HepG2 (cell line): ENCODE data around the gene COL2A1. TPM values are rescaled to one million over a fixed set of nuclear protein-coding genes. Genes with fewer than 3 reads are reported as not detected.

Experiments
- ATAC-seq: fragments of 200-7000 bp; cut with Tn5 transposase; 3 replicates; pipeline ENCODE4 v1.9.1; 2020; ENCODE audit warnings: mild to moderate bottlenecking, moderate library complexity
- BruUV-seq: library from RNA; stranded (reverse); fragments of 400-500 nt; replicated peaks from 2 replicates; lab custom pipeline; 2021; lab: Mats Ljungman, UMichigan
- CTCF ChIA-PET: fragments of 300-600 bp; formaldehyde crosslinking; extraction: SDS; loops from one replicate; lab custom pipeline; 2021; ENCODE audit warnings: low total read pairs, inconsistent platforms, low intra/inter-chr PET ratio; lab: Yijun Ruan, JAX
- POLR2A ChIA-PET: fragments of 350-600 bp; sonication (Branson Sonifier 250); formaldehyde crosslinking; loops from one replicate; lab custom pipeline; 2020; ENCODE audit warnings: antibody characterized with exemption, inconsistent platforms; lab: Yijun Ruan, JAX
- DNase-seq: peaks from one replicate; pipeline ENCODE4 v3.0.0-alpha.2; 2015; ENCODE audit warnings: low spot score
- FAIRE-seq: peaks from 3 replicates; lab custom pipeline; 2011; peaks lifted over from hg19 to GRCh38; lab: Jason Lieb, UNC
- H2AFZ ChIP-seq: one replicate; pipeline ENCODE4 v1.6.1; 2011; ENCODE audit warnings: low read length, inconsistent platforms
- H3K27ac ChIP-seq: fragments of 300-600 bp; 3 replicates; pipeline ENCODE4 v1.8.0; 2011; ENCODE audit warnings: mixed run types, mild to moderate bottlenecking, mixed read lengths, low read length, inconsistent platforms; ENCODE audit not compliant: insufficient read depth; ENCODE audit errors: extremely low read length
- H3K27me3 ChIP-seq, 2 experiments: fragments of 200-600 bp in 1 of 2; 2 replicates in 1 of 2; 3 replicates in 1 of 2; pipeline versions ENCODE4 v1.6.0 to v1.8.0; 2011; ENCODE audit warnings: low read length in 2 of 2, mild to moderate bottlenecking in 2 of 2, moderate library complexity in 2 of 2, inconsistent platforms in 1 of 2; ENCODE audit not compliant: insufficient read depth in 2 of 2, control insufficient read depth in 1 of 2
- H3K36me3 ChIP-seq, 2 experiments: fragments of 200-600 bp in 1 of 2; replicated peaks in 1 of 2; 2 replicates in 1 of 2; 3 replicates in 1 of 2; pipeline versions ENCODE4 v1.5.1 to v1.8.0; 2011; ENCODE audit warnings: low read length in 2 of 2, inconsistent platforms in 1 of 2; ENCODE audit not compliant: insufficient read depth in 2 of 2, control insufficient read depth in 1 of 2
- H3K4me1 ChIP-seq: 2 replicates; pipeline ENCODE4 v1.5.1; 2012; ENCODE audit warnings: low read length, inconsistent platforms; ENCODE audit not compliant: insufficient read depth
- H3K4me2 ChIP-seq: 2 replicates; pipeline ENCODE4 v1.6.0; 2011; ENCODE audit warnings: low read depth, low read length, inconsistent platforms
- H3K4me3 ChIP-seq, 3 experiments: fragments of 200-600 bp in 1 of 3; sonication (generic), shearing (Covaris generic) in 1 of 3; replicated peaks in 1 of 3; 2 replicates each; pipeline ENCODE4 v1.5.1; 2011 to 2016; ENCODE audit warnings: low read length in 3 of 3, inconsistent platforms in 2 of 3, low read depth in 2 of 3, mild to moderate bottlenecking in 2 of 3, control low read depth in 1 of 3, mixed read lengths in 1 of 3; ENCODE audit not compliant: insufficient read depth in 1 of 3
- H3K79me2 ChIP-seq: one replicate; pipeline ENCODE4 v1.6.1; 2011; ENCODE audit warnings: low read length, inconsistent platforms; ENCODE audit not compliant: insufficient read depth
- H3K9ac ChIP-seq: 2 replicates; pipeline ENCODE4 v1.6.0; 2011; ENCODE audit warnings: mild to moderate bottlenecking, low read depth, low read length, inconsistent platforms; ENCODE audit not compliant: insufficient read depth
- H3K9me3 ChIP-seq: 2 replicates; pipeline ENCODE4 v1.5.1; 2012; ENCODE audit warnings: mild to moderate bottlenecking, low read length
- H4K20me1 ChIP-seq: 2 replicates; pipeline ENCODE4 v1.6.0; 2011; ENCODE audit warnings: inconsistent platforms, mild to moderate bottlenecking, low read length, moderate library complexity; ENCODE audit not compliant: insufficient read depth
- CTCF ChIP-seq: sonication (generic); formaldehyde crosslinking; IDR thresholded peaks from 2 replicates; pipeline ENCODE4 v1.5.0; 2020; ENCODE audit warnings: mild to moderate bottlenecking, missing genetic modification reagents, moderate library complexity
- FOXA1 ChIP-seq, 2 experiments: fragments of 450-650 bp in 1 of 2; sonication (generic) in 1 of 2; formaldehyde crosslinking in 1 of 2; IDR thresholded peaks; 2 replicates each; pipeline versions ENCODE4 v1.4.0 to v1.6.1; 2016 to 2020; ENCODE audit warnings: missing genetic modification reagents in 1 of 2
- FOXA3 ChIP-seq: IDR thresholded peaks from 2 replicates; pipeline ENCODE4 v1.6.1; 2016; ENCODE audit warnings: missing genetic modification reagents, missing compliant biosample characterization
- RAD21 ChIP-seq: fragments of 450-650 bp; formaldehyde crosslinking; IDR thresholded peaks from 2 replicates; pipeline ENCODE4 v1.5.0; 2020; ENCODE audit warnings: mild to moderate bottlenecking
- STAG1 ChIP-seq: sonication (generic); formaldehyde crosslinking; IDR thresholded peaks from 2 replicates; pipeline ENCODE4 v1.4.0; 2020; ENCODE audit warnings: missing genetic modification reagents
- TEAD2 ChIP-seq: sonication (generic); formaldehyde crosslinking; IDR thresholded peaks from 2 replicates; pipeline ENCODE4 v1.9.0; 2021; ENCODE audit warnings: missing genetic modification reagents
- ZNF33B ChIP-seq: sonication (generic); formaldehyde crosslinking; IDR thresholded peaks from 2 replicates; pipeline ENCODE4 v1.5.1; 2020; ENCODE audit warnings: mild to moderate bottlenecking, missing genetic modification reagents
- ZNF556 ChIP-seq: sonication (generic); formaldehyde crosslinking; IDR thresholded peaks from 2 replicates; pipeline ENCODE4 v1.4.0; 2020; ENCODE audit warnings: mild to moderate bottlenecking, missing genetic modification reagents, borderline replicate concordance
- ZNF687 ChIP-seq: sonication (generic); formaldehyde crosslinking; IDR thresholded peaks from 2 replicates; pipeline ENCODE4 v1.5.1; 2020; ENCODE audit warnings: mild to moderate bottlenecking, missing genetic modification reagents, moderate library complexity
- WGBS: methylation state at CpG from one replicate; pipeline ENCODE4 v1.1.6; 2017; ENCODE audit warnings: low lambda C conversion rate; 5-methylcytosine and 5-hydroxymethylcytosine counted together
- in situ Hi-C: cut with HindIII; loops from 2 replicates; pipeline ENCODE4 v1.10.0; 2017; ENCODE audit warnings: low pct_unique_long_range_greater_than_20kb; ENCODE audit not compliant: extremely low pct_ligation_motif_present
- intact Hi-C: fragments of 100-400 bp; cut with micrococcal nuclease; formaldehyde crosslinking; loops from one replicate; pipeline ENCODE4 v1.10.0; 2022; ENCODE audit not compliant: unreplicated experiment
- polyA plus RNA-seq, 8 experiments: library from polyadenylated mRNA; depleted of rRNA in 3 of 8; stranded (reverse) in 7 of 8; unstranded in 1 of 8; fragments of >200 nt; fragmentation: Illumina TruSeq in 4 of 8; extraction: Trizol in 4 of 8; gene quantifications; 2 replicates each; pipeline versions ENCODE4 v1.2.1 to v1.2.3, GENCODE V29; 2011 to 2016; ENCODE audit warnings: low read depth in 4 of 8, missing spikeins in 1 of 8, mixed read lengths in 1 of 8; ENCODE audit not compliant: insufficient read depth in 1 of 8
- total RNA-seq, 5 experiments: library from RNA; depleted of rRNA; stranded (reverse); fragments of >200 nt; fragmentation: Illumina TruSeq; extraction: Trizol; gene quantifications; 2 replicates each; pipeline ENCODE4 v1.2.3, GENCODE V29; 2016; ENCODE audit warnings: low read depth in 1 of 5

COL2A1 gene
- total and polyA plus RNA-seq, 2 of the 13 experiments (the other 11 are each of a cell fraction or from before 2014, with no cell fraction given) = 7.4 to 38.3 TPM

GRCh38 chr12:48030173-48030650 is 25.9 kb upstream of the COL2A1 start:
- WGBS = 2% methylated on average over 2 of the region's 4 CpGs
- Histone ChIP-seq H3K36me3 (no peaks in the 10 kb centered on the region), H3K4me2 (peak overlapping the region; percentile 40; the same call in 1 of the 2 replicates), H2AFZ (no peak overlapping the region), H3K27ac (no peak overlapping the region), H3K79me2 (no peaks in the 10 kb centered on the region), H3K27me3 (peaks cover 3 to 9% of the 10 kb centered on the region in 2 experiments; a peak in 1 of 5 replicates), H3K4me3 (peak overlapping the region in 1 of 3 experiments; percentile 6; a peak in 1 of 6 replicates), H3K9me3 (no peaks in the 10 kb centered on the region), H3K4me1 (peaks cover 69% of the 10 kb centered on the region), H4K20me1 (no peaks in the 10 kb centered on the region), H3K9ac (no peak overlapping the region)
- in situ Hi-C loops = no loop called here
- CTCF ChIA-PET = interaction anchor here (0.6 kb wide), 1 partner anchor 129 kb away, joined by 3 read pairs; no protein-coding TSS in a partner anchor
- DNase-seq = no peak
- BruUV-seq = no TSS peak
- POLR2A ChIA-PET = no interaction called here
- FAIRE-seq = no peak
- TF ChIP-seq FOXA1 (IDR thresholded peaks at IDR 0.05) (no peak), FOXA1 (CRISPR knock-in tag; IDR thresholded peaks at IDR 0.05) (peak; percentile 55), ZNF33B (CRISPR knock-in tag) (no peak), FOXA3 (CRISPR knock-in tag) (peak; percentile 36; the same call in 1 of the 2 replicates), RAD21 (CRISPR knock-in tag) (0 out of 2 replicates have a peak, but pooled peaks have one; percentile 12), ZNF556 (no peak), TEAD2 (0 out of 2 replicates have a peak, but pooled peaks have one; percentile 31), CTCF (CRISPR knock-in tag) (peak; percentile 56), STAG1 (CRISPR knock-in tag) (peak; percentile 52), ZNF687 (CRISPR knock-in tag) (peak; percentile 29; the same call in 1 of the 2 replicates)
- intact Hi-C loops = loop anchor here (10.0 kb wide), 1 partner anchor 125 kb away; the partner anchor contains the start of gene VDR
- peak; percentile 55 for ATAC-seq
